HG03064 (cell line): ENCODE results near the gene TCAP.

Experiments used
- ATAC-seq: cut with Tn5 transposase; IDR thresholded peaks from one replicate; pipeline ENCODE4 v1.9.1; 2021; ENCODE audit warnings: low read depth; ENCODE audit not compliant: unreplicated experiment

TCAP gene, protein sequence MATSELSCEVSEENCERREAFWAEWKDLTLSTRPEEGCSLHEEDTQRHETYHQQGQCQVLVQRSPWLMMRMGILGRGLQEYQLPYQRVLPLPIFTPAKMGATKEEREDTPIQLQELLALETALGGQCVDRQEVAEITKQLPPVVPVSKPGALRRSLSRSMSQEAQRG

DNA sequence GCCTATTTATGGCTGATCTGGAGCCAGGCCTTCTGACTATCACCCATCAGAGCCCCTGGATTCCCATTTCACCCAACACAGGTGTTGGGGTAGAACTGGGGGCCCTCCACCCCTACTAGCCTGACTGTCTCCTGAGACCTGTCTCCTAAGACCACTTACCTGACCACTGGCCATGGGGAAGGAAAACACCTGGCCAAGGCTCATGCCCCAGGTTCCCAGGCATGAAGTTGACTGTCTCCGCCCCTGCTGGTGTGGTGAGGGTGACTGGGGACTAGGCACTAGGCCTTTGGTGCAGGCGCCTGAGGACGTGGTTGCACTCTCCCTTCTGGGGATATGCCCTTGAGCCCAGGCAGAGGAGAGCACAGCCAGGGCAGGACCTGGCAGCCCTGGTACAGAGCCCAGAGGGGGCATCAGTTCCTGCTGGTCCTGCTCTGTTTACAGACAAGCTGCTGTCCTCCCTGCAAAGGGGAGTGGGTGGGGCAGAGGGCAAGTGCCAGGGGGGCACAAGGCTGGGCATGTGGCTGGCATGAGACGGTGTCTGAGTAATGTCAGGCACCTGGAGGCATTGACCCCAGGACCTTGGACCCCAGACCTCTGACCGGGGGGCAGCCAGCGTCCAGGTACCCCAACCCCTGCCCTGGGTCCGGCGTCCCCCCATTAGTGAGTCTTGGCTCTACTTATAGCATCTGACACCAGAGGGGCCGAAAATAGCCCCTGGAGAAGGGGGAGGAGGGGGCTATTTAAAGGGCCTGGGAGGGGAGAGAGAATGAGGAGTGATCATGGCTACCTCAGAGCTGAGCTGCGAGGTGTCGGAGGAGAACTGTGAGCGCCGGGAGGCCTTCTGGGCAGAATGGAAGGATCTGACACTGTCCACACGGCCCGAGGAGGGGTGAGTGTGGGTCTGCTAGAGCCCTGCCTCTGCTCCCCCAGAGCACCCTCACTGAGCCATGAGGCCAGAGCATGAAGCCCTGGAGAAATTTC lies at the start of gene TCAP:
TSS of gene TCAP (plus strand) at position 769 of the 981 bp plus-strand sequence. CDS start at position 780, 11 bp downstream.
- no peak for ATAC-seq

DNA sequence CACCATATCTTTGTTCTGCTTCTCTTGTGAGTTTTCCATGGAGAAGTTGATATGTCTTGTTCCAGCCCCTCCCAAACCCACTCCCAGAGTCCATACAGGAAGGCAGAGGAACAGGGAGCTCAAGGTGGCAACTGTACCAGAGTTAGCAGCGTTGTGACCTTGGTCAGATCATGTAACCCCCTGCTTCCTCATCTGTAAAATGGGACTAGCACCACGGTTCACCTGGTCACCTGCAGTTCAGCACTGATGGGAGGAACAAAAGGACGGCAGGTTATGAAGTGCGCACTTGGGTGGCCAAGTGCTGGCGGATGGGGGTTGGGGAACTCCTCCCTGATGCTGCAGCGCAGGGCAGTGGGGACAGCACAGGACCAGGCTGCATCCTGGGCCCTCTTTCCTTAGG lies 49.7 kb upstream of the TCAP start:
- ATAC-seq, result no peak

DNA sequence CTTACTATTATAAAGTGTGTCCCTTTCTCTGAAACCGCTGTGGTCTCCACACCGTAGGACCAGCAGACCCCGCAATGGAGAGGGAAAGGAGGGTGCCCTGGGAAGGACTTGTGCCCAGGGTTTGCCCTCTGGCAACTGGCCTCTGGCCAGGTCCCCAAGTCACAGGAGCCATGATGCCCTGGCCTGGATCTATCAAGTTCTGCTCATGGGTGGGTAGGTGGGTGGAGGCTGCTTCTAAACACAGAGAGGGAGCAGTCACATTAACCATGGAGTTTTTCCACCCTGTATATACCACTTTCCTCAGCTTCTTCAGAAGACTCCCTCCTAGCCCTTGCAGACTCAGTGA lies 48.1 kb upstream of the TCAP start:
- no peak for ATAC-seq

DNA sequence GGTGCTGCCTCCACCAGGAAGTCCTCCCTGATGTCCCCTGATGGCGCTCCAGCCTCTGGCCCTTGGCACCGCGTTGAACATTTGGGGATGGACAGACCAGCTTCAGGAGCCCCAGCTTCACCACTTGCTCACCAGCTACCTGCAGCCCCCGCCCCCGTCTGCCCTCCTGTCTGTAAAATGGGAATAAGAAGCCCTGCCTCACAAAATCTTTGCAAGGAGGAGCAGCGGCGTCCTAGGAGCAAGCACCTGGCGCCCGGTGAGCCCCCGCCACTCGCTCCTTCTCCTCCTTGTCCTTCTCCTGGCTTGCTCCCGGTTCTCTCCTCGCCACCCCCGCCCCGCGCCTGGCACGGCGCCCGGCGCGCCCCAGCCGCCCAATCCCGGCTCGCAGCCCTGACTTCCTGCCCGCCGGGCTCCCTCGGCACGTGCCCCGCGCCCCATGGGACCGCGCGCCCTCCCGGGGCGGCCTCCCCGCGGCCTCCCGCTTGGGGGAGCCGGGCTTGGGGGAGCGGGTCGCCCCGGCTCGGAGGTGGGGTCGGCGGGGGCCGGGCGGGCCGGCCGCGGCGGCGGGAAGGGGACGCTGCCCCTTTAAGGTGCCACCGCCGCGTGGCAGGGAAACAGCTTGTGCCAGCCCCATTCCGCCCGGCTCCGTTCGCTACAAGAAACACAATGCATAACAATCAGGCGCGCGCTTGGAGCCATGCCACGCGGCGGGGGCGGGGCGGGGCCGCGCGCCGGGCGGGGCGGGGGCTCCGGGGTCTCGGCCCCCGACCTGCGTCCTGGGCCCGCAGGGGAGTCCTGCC lies 47.5 kb upstream of the TCAP start:
- ATAC-seq, result no peak

DNA sequence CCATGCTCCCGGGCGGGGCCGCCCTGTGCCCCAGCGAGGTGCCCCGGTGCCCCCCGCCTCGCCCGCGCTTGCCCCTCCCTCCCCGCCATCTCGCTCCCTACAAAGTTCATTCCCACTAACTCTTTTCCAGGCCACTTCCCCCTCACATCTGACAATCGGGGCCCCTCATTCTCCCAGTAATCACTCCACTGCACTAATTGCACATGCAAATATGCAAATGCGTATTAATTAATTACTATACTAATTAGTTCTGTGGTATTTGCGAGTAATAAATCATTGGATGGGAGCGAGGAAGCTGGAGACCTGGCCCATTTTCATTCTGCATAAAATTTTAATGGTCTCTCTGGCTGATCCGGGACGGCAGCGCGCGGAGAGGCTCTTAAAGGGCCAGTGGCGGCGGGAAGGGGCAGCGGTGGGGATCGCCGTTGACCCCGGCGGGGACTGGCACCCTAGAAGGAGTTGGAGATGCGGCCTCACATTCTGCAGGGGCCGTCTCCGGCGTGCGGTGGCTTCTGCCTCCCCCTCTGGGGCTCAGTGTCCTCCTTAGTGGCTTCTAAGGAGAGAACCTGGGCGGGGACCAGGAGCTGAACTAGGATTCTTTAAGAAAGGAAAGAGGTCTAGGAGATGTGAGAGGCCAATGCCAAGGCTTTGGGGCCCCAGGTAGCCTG lies 46.8 kb upstream of the TCAP start:
- ATAC-seq, result no peak

DNA sequence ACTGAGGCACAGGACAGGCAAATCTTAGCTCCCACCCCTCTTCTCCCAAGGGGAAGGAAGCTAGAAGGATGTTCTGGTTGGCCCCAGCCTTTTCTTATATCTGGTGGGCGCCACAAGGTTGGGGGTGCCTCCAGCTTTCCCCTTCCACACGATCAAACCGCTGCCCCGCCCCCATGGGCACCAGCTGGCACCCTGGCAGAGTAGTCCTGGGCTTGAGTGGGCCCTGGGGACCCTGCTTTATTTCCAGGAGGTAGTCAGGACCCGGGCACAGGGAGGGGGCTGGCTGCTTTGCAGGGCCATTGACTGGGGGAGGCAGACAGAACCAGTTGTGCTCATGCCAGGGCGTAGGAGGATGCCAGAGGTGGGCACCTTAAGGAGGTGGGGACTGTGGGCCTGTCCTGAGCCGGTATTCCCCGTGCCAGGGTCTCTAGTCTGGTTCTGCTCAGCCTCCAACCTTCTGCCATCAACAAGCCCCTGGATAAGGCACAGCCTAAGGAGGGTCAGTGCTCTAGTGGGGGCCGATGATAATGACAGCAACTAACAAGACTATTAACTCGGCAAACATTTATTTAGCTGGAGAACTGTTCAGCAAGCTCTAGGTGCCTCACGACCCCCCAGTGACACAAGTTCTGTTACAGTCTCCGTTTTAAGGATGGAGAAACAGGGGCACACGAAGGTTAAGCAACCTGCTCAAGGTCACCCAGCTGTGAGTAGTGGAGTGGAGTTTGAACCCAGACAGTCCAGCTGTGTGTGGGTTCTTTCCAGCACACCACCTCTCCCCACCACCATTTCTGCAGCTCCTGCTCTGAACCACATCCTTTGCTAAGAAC lies 46.0 kb upstream of the TCAP start:
- ATAC-seq, result no peak

DNA sequence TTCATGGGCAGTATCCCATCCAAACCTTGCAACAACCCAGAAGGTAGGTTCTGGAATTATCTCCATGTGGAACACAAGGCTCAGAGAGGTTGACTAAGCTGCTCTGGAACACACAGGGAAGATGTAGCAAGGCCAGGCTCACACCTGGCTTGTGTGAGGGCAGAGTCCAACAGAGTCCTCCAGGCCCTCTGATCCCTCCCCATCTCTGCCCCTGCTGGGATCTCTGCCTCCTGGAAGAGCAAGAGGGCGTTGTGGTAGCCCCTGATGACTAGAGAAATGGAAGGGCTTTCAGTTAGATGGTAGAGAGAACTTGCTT lies 45.4 kb upstream of the TCAP start:
- no peak for ATAC-seq

DNA sequence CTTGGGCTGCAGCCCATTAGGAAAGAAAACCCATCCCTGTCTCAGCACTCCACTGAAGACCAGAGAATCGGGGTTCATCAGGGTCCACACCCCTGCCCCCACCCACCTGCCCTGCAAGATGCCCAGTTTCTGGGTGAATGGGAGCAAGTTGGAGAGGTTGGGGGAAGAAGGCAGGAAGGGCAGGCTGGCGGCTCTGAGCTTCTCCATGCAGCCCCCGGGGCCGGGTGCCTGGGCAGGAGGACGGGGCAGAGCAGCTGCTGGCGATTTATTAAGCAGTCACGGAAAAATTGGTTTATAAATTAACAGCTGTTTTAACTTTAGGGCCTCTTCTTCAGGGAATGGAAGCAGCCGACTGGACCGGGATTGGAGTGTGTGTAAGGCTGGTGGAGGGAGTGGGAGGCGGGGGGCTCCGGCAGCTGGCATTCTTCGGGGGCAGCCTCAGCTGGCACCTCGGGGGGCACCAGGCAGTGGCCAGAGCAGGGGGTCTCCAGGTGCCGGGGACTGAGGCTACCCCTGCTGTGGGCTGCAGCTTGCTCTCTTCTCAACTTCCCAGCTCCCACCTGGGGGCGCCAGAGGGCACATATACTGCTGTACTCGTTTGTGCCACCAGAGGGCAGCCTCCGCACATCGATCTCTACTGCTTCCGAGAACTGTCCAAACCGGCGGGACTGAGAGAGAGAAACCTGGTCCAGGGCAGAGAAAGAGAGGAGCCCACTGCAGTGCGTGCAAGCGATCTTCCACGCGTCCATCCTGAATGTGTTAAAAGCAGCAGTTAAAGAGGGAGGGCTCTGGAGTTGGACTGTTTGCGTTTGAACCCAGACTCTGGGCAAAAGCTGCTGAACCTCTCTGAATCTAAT lies 43.4 kb upstream of the TCAP start:
- no peak for ATAC-seq

DNA sequence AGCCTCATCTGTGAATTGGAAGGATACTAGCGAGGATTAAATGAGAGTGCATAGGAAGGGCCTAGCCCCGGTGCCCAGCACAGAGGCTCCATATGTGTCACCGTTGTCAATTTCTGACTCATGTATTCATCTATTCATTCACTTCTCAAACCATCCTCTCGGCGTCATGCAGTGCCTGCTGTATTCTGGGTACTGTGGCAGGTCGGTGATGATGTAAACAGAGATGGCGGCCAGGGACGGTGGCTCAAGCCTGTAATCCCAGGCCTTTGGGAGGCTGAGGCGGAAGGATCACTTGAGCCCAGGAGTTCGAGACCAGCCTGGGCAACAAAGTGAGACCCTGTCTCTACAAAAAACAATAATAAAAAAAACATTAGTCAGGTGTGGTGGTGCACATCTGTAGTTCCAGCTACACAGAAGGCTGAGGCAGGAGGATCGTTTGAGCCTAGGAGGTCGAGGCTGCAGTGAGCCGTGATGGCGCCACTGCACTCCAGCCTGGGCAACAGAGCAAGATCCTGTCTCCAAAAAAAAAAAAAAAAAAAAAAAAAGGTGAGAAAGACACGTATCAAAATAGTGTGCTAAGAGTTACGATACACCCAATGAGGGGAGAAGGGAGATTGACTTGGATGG lies 42.7 kb upstream of the TCAP start:
- ATAC-seq, result no peak

DNA sequence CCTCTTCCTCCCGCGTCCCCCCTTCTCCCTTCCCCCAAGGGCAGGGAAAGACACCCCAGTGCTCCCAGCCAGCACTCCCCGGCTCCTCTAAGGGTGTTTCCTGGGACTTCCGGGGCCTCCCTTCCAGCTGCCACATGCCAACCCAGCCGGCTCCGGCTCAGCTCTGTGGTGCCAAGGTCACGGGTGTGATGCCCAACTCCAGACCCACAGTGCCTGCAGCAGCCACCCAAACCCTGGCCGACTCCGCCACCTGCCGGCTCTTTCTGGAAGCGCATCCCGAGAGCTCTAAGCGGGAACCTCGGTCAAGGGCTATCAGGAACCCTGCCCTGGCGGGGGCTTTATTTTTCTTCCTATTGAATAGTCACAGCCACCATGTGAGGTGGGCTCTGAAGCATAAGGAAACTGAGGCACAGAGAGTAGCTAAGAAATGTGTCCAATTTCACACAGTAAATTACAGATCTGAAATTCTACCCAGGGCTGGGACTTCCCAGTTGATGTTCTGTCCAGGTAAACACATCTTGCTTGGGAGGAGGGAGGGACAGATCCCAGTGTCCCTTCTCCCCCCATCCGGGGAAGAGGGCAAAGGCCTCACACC lies 41.7 kb upstream of the TCAP start:
- no peak for ATAC-seq

DNA sequence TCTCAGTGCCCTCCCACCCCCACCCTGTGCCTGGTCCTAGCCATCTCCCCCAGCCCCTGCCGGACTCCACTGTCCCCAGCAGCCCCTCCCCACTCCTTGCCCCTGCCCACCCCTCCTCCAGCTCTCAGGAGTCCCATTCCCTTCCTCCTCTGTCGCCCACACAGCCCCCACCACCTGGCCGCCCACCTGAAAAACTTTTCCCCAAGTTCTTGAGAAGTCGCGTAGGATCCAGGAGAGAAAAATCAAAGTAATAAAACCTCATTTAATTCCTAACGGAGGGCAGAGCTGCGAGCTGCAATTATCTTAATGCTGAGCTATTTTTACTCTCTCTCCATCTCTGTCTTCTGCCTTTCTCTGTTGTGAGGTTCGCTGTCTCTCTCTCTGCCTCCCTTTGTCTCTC lies 40.8 kb upstream of the TCAP start:
- no peak for ATAC-seq

DNA sequence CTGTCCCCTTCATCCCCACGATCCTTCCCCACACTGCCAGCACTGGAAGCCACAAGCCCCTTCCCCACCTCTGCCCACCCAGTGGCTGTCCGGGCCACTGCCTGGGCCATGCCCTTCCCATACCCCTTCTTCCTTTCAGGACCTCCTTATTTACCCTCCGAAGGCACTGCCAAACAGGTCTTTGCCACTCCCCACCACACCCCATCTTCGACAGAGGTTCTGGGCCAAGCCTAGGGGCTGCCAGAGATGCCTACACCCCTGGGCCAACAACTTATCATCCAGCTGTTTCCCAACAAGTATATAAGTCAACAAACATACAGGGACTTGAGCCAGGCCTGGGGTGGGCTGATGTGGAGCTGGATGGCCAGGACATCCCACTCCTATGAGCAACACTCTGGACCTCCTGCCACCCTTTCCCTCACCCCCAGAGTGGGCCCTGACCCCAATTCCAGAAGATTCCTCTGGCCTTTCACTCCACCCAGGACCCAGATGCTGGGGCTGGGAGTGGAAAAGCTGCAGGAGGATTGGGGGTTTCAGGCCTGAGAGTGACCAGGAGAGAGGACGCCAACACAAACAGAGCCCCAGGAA lies 39.9 kb upstream of the TCAP start:
- no peak for ATAC-seq

DNA sequence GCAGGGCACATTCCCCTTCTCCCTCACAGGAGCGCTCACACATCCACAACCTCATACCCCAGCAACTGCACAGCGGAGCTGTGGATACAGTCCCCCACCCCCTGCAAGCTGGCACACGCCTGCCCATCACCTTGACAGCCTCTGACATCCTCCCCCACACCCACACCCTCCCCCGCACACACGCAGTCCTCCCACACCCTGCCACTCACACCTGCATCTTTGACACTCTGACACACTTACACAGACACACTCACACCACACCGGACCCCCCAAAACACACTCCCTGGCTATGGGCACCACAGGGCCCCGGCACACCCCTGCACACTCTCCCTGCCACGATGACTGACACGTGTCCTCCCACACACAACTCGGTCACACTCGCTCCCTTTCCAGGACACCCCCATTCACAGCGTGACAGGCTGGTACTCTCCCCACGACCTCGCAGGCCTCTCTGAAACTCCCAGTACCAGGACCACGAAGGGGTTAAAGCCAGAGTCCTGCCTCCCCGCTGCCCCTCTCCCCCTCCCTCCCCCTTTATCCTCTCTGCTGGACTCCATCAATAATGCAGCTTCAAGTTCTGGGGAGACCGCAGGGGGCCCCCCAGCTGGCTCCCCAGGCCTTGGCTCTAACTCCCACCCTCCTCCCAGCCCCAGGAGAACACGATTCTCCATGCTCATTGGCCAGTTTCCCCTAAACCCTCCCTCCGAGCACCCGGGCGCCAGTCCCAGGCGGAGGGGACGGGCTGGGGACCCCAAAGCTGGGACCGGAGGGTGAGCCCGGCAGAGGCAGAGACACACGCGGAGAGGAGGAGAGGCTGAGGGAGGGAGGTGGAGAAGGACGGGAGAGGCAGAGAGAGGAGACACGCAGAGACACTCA lies 38.7 kb upstream of the TCAP start, which contains the start of gene PPP1R1B:
TSS of gene PPP1R1B (plus strand) at position 782 of the 876 bp plus-strand sequence. CDS start 441 bp downstream, outside the sequence.
- ATAC-seq, result no peak

DNA sequence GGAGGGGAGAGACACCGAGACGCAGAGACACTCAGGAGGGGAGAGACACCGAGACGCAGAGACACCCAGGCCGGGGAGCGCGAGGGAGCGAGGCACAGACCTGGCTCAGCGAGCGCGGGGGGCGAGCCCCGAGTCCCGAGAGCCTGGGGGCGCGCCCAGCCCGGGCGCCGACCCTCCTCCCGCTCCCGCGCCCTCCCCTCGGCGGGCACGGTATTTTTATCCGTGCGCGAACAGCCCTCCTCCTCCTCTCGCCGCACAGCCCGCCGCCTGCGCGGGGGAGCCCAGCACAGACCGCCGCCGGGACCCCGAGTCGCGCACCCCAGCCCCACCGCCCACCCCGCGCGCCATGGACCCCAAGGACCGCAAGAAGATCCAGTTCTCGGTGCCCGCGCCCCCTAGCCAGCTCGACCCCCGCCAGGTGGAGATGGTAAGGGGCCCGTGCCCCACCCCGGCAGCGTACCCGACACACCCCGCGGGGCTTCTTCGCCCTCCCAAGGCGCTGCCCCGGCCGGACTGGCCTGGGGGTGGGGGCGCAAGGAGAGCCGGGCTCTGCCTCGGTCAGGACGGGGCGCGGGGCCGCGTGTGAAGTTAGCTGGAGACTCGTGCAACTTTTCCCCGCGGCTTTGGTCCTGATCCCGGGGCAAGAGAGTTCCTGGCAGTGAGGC lies 38.0 kb upstream of the TCAP start:
- ATAC-seq, result no peak

DNA sequence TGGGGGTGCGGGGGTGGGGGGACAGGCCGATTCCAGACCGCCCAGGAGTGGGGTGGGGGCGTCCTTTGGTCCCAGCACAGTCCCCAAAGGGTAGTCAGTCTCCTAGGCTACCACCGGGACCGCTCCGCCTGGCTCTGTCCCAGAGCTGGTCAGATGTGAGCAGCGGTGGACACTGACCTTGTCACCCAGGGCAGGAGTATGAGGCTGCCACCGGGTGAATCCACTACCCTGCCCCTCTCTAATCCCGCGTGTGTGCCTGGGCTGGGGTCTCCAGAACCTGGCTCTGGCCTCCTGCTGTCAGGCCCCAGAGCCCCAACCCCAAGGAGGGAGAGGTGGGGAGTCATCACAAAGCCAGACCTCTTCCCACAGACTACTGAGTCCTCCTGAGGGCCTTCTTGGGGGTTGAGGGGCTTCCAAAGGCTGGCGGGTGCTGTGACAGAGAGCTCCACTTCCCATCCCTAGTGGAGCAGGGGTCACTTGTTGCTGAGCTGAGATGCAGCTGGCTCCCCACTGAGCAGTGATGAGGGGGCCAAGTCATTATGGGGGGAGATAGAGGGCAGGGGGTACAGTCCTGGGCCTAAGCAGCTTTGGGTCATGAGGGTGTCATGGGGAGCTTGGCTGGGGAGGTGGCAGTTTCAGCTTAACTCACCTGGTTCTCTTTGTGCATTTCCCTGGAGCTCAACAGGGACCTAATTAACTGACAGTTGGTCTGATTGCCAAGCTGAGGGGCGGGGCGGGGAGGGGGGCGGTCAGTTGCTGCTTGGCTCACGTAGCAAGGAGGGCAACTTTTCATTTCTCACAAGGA lies 37.2 kb upstream of the TCAP start:
- ATAC-seq, result no peak
